HG02852 (cell line): ENCODE results near the gene SLC17A8.

Source experiments
- ATAC-seq: cut with Tn5 transposase; IDR thresholded peaks from one replicate; pipeline ENCODE4 v1.9.1; 2021; ENCODE audit warnings: mild to moderate bottlenecking, moderate library complexity; ENCODE audit not compliant: unreplicated experiment

SLC17A8 gene

DNA sequence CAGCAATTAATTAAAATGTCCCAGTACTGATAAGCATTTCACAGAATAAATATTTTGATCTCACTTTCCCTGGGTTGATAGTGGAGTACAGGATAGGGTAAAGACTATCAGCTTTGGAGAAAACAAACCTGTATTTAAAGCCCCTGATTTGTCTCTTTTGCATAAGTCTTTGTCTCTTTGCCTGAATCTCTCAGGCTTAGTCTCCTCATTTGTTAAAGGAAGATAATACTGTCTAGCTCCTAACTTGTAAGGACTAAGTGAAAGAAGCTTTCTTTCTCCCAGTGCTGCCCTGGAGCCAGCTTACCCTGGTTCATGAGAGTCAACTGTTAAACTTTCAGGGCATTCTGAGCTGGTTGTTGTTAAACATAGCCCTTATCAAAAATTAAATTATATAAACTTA, 111.3 kb downstream of the SLC17A8 start:
- no peak for ATAC-seq
